ENCODE results near the gene PSMA1. TPM values are rescaled to one million over a fixed set of nuclear protein-coding genes. Genes with fewer than 3 reads are reported as not detected.

The PSMA1 gene
- total and polyA plus RNA-seq, 2 of the 13 experiments (the other 11 are each of a cell fraction or from before 2014, with no cell fraction given), result 188 to 229 TPM

DNA sequence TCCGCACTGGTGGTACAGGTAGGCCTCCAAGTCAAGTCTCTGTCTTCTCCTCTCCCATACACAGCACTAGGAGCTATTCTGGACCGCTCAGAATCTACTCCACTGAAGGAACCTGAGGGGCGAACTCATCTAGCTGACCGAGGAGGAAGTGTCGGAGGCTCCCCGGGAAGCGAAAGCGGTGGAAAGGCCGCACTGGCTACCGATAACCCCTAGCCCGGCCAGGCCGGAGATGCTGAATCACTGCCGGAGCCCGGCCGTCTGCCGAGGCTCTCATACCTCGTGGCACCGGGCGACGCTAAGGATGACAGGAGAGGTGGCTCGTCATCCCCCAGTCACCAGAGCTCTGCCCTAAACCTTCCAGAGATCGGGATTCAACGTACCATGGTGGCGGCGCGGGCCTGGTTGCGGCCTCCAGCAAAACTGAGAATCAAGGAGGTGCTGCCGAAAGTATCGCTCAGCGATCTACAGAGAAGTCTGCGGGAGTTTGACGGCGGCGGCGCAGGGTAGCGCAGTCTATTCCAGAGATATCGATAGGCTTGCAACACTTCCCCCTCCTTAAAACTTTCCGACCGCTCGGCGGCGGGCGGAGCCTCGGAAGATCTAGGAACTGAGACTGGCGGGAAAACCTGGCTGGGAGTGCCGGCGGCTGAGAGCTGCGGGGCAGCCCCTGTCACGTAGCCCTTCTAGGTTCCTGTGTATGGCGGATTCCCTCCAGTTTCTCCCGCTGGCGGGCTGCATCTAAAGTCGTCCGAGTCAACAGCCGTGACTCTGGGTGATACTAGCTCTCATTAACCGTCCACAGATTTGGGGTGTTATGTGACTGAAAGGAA is at the start of gene PSMA1 (continued):
- TF ChIP-seq, protein P1, sequence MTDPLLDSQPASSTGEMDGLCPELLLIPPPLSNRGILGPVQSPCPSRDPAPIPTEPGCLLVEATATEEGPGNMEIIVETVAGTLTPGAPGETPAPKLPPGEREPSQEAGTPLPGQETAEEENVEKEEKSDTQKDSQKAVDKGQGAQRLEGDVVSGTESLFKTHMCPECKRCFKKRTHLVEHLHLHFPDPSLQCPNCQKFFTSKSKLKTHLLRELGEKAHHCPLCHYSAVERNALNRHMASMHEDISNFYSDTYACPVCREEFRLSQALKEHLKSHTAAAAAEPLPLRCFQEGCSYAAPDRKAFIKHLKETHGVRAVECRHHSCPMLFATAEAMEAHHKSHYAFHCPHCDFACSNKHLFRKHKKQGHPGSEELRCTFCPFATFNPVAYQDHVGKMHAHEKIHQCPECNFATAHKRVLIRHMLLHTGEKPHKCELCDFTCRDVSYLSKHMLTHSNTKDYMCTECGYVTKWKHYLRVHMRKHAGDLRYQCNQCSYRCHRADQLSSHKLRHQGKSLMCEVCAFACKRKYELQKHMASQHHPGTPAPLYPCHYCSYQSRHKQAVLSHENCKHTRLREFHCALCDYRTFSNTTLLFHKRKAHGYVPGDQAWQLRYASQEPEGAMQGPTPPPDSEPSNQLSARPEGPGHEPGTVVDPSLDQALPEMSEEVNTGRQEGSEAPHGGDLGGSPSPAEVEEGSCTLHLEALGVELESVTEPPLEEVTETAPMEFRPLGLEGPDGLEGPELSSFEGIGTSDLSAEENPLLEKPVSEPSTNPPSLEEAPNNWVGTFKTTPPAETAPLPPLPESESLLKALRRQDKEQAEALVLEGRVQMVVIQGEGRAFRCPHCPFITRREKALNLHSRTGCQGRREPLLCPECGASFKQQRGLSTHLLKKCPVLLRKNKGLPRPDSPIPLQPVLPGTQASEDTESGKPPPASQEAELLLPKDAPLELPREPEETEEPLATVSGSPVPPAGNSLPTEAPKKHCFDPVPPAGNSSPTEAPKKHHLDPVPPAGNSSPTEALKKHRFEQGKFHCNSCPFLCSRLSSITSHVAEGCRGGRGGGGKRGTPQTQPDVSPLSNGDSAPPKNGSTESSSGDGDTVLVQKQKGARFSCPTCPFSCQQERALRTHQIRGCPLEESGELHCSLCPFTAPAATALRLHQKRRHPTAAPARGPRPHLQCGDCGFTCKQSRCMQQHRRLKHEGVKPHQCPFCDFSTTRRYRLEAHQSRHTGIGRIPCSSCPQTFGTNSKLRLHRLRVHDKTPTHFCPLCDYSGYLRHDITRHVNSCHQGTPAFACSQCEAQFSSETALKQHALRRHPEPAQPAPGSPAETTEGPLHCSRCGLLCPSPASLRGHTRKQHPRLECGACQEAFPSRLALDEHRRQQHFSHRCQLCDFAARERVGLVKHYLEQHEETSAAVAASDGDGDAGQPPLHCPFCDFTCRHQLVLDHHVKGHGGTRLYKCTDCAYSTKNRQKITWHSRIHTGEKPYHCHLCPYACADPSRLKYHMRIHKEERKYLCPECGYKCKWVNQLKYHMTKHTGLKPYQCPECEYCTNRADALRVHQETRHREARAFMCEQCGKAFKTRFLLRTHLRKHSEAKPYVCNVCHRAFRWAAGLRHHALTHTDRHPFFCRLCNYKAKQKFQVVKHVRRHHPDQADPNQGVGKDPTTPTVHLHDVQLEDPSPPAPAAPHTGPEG (CRISPR knock-in tag; IDR thresholded peaks at IDR 0.05), result peak; percentile 74
- TF ChIP-seq ZNF782 (CRISPR knock-in tag; IDR thresholded peaks at IDR 0.05; ENCODE audit: borderline replicate concordance) (no peak; the same call in 1 of the 2 replicates), GFI1 (CRISPR knock-in tag; IDR thresholded peaks at IDR 0.05; ENCODE audit: borderline replicate concordance) (peak; percentile 77), MIXL1 (CRISPR knock-in tag; IDR thresholded peaks at IDR 0.05) (0 out of 2 replicates have a peak, but pooled peaks have one; percentile 13), ZKSCAN1 (IDR thresholded peaks at IDR 0.05; ENCODE audit: low read length) (no peak), ZNF772 (CRISPR knock-in tag; IDR thresholded peaks at IDR 0.05) (peak; percentile 78), ZSCAN31 (CRISPR knock-in tag; IDR thresholded peaks at IDR 0.05; ENCODE audit: low read depth) (peak; percentile 92; the same call in 1 of the 2 replicates)
- TF ChIP-seq, protein P2, sequence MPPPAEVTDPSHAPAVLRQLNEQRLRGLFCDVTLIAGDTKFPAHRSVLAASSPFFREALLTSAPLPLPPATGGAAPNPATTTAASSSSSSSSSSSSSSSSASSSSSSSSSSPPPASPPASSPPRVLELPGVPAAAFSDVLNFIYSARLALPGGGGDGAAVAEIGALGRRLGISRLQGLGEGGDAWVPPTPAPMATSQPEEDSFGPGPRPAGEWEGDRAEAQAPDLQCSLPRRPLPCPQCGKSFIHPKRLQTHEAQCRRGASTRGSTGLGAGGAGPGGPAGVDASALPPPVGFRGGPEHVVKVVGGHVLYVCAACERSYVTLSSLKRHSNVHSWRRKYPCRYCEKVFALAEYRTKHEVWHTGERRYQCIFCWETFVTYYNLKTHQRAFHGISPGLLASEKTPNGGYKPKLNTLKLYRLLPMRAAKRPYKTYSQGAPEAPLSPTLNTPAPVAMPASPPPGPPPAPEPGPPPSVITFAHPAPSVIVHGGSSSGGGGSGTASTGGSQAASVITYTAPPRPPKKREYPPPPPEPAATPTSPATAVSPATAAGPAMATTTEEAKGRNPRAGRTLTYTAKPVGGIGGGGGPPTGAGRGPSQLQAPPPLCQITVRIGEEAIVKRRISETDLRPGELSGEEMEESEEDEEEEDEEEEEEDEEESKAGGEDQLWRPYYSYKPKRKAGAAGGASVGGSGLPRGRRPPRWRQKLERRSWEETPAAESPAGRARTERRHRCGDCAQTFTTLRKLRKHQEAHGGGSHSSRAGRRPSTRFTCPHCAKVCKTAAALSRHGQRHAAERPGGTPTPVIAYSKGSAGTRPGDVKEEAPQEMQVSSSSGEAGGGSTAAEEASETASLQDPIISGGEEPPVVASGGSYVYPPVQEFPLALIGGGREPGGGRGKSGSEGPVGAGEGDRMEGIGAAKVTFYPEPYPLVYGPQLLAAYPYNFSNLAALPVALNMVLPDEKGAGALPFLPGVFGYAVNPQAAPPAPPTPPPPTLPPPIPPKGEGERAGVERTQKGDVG (CRISPR knock-in tag; IDR thresholded peaks at IDR 0.05; ENCODE audit: borderline replicate concordance), result peak; percentile 55; the same call in 1 of the 2 replicates
- TF ChIP-seq, protein P3, sequence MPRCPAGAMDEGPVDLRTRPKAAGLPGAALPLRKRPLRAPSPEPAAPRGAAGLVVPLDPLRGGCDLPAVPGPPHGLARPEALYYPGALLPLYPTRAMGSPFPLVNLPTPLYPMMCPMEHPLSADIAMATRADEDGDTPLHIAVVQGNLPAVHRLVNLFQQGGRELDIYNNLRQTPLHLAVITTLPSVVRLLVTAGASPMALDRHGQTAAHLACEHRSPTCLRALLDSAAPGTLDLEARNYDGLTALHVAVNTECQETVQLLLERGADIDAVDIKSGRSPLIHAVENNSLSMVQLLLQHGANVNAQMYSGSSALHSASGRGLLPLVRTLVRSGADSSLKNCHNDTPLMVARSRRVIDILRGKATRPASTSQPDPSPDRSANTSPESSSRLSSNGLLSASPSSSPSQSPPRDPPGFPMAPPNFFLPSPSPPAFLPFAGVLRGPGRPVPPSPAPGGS (CRISPR knock-in tag; IDR thresholded peaks at IDR 0.05), result no peak; the same call in 1 of the 2 replicates
- TF ChIP-seq, protein P4, sequence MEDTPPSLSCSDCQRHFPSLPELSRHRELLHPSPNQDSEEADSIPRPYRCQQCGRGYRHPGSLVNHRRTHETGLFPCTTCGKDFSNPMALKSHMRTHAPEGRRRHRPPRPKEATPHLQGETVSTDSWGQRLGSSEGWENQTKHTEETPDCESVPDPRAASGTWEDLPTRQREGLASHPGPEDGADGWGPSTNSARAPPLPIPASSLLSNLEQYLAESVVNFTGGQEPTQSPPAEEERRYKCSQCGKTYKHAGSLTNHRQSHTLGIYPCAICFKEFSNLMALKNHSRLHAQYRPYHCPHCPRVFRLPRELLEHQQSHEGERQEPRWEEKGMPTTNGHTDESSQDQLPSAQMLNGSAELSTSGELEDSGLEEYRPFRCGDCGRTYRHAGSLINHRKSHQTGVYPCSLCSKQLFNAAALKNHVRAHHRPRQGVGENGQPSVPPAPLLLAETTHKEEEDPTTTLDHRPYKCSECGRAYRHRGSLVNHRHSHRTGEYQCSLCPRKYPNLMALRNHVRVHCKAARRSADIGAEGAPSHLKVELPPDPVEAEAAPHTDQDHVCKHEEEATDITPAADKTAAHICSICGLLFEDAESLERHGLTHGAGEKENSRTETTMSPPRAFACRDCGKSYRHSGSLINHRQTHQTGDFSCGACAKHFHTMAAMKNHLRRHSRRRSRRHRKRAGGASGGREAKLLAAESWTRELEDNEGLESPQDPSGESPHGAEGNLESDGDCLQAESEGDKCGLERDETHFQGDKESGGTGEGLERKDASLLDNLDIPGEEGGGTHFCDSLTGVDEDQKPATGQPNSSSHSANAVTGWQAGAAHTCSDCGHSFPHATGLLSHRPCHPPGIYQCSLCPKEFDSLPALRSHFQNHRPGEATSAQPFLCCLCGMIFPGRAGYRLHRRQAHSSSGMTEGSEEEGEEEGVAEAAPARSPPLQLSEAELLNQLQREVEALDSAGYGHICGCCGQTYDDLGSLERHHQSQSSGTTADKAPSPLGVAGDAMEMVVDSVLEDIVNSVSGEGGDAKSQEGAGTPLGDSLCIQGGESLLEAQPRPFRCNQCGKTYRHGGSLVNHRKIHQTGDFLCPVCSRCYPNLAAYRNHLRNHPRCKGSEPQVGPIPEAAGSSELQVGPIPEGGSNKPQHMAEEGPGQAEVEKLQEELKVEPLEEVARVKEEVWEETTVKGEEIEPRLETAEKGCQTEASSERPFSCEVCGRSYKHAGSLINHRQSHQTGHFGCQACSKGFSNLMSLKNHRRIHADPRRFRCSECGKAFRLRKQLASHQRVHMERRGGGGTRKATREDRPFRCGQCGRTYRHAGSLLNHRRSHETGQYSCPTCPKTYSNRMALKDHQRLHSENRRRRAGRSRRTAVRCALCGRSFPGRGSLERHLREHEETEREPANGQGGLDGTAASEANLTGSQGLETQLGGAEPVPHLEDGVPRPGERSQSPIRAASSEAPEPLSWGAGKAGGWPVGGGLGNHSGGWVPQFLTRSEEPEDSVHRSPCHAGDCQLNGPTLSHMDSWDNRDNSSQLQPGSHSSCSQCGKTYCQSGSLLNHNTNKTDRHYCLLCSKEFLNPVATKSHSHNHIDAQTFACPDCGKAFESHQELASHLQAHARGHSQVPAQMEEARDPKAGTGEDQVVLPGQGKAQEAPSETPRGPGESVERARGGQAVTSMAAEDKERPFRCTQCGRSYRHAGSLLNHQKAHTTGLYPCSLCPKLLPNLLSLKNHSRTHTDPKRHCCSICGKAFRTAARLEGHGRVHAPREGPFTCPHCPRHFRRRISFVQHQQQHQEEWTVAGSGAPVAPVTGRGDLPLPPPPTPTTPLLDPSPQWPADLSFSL (CRISPR knock-in tag; IDR thresholded peaks at IDR 0.05), result no peak
